HG02623 (cell line): ENCODE data around the gene PLK4.
"Not testable (repeated sequence)": the region's sequence is repeated elsewhere in the genome, so short reads cannot be mapped to it uniquely, and the experiment has no call there.

Source experiments
- ATAC-seq: cut with Tn5 transposase; IDR thresholded peaks from one replicate; pipeline ENCODE4 v1.9.1; 2021; ENCODE audit warnings: moderate library complexity; ENCODE audit not compliant: unreplicated experiment

The PLK4 gene

DNA sequence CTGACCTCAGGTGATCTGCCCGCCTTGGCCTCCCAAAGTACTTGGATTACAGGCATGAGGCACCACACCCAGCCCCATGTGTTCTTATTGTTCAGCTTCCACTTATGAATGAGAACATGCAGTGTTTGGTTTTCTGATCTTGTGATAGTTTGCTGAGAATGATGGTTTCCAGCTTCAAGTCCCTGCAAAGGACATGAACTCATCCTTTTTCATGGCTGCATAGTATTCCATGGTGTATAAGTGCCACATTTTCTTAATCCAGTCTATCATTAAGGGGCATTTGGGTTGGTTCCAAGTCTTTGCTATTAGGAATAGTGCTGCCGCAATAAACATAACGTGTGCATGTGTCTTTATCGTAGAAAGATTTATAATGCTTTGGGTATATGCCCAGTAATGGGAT, 19.0 kb downstream of the PLK4 start:
- ATAC-seq = not testable (repeated sequence)

DNA sequence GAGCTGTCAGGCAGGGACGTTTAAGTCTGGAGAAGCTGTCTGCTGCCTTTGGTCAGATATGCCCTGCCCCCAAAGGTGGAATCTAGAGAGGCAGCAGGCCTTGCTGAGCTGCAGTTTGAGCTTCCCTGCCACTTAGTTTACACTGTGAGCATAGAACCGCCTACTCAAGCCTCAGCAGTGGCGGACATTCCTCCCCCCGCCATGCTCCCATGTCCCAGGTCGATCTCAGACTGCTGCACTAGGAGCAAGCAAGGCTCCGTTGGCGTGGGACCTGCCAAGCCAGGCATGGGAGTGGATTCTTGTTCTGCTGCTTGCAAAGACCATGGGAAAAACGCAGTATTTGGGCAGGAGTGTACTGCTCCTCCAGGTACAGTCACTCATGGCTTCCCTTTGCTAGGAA, 24.3 kb downstream of the PLK4 start:
- ATAC-seq = no peak

DNA sequence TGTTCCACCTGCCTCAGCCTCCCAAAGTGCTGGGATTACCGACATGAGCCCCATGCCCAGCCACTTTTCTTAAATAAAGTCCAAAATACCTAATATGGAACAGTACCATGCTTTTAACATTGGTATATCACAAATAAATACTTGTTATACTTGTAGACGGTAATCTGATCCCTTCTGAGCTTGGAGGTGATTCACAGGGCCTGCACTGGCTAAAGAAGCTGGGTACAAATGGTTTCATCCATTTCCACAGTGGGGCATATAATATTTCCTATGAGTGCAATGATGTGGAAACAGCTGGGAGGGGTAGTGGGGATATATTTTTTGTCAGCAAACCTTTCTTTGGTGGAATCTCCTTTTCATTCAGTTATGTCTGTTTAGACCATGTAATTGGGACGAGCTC, 35.8 kb downstream of the PLK4 start:
- no peak for ATAC-seq

DNA sequence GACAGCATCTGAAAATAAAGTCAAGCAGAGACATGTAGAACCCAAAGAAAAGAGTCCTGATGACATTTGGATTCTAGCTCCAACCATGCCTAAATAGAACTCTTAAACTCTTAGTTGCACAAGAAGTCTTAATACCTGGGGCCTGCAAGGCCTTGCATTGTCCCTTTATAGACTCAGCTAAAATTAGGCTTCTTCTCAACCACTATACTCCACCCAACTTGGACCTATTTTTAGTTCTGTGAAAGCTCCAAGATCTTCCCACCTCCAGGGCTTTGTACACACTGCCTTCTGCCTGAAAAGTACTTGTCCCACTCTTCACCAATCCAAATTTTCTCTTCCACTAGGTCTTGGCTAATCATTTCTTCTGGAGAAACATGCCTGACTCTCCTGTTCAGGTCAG, 36.5 kb downstream of the PLK4 start:
- ATAC-seq = no peak

DNA sequence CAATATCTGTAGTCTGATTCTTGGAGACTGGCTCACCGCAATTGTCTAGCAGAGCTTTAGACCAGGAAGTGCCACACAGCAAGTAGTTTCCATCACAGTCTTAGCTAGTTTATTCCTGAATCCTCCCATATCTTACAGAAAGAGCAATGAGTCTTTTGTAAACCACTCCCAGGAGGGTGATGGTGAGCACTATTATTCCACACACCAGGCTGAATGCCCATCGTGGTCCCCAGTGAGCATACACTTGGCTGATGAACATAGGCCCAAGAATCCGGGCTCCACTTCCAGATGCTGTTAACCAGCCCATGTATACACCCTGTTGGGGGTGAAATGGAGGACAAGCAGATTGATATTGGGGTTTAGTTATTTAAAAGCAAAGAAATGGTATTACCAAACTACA, 39.8 kb downstream of the PLK4 start:
- ATAC-seq = no peak

DNA sequence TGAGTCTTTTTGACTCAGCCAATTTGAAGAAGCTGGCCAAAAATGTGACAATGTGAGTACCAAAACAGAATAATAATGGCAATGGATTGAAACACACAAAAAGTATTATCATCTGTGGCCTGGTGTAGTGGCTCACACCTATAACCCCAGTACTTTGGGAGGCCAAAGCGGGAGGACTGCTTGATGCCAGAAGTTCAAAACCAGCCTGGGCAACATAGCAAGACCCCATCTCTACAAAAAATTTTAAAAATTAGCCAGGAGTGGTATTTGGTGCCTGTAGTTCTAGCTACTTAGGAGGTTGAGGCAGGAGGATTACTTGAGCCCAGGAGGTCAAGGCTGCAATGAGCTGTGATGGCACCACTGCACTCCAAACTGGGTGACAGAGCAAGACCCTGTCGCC, 41.5 kb downstream of the PLK4 start:
- no peak for ATAC-seq

DNA sequence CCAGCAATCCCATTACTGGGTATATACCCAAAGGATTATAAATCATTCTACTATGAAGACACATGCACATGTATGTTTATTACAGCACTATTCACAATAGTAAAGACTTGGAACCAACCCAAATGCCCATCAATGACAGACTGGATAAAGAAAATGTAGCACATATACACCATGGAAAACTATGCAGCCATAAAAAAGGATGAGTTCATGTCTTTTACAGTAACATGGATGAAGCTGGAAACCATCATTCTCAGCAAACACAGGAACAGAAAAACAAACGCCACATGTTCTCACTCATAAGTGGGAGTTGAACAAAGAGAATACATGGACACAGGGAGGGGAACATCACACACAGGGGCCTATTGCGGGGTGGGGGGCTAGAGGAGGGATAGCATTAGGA, 45.0 kb downstream of the PLK4 start:
- not testable (repeated sequence) for ATAC-seq

DNA sequence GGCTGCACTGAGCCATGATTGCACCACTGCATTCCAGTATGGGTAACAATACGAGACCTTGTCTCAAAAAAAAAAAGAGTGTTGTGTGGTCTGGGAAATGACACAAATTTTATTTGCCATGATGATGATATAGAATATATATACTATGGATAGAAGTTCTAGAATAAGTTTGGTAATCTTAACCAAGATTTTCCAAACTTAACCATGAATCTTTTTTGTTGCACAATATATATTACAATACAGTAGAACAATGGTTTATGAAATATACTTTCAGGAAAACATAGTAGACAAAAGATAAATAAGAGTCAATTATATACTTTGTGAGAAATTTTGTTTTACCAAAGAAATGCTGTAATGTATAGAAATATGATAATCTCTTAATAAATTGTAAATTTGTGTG, 49.5 kb downstream of the PLK4 start:
- ATAC-seq = no peak

DNA sequence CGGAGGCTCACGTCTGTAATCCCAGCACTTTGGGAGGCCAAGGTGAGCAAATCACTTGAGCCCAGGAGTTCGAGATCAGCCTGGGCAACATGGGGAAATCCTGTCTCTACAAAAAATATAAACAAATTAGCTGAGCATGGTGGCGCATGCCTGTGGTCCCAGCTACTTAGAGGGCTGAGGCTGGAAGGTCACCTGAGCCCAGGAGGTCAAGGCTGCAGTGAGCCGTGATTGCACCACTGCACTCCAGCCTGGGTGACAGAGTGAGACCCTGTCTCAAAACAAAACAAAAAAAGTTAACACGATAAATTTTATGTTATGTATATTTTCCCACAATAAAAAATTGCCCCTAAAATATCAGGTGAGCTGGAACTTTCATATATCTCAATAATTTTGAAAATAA, 51.1 kb downstream of the PLK4 start:
- ATAC-seq = not testable (repeated sequence)

DNA sequence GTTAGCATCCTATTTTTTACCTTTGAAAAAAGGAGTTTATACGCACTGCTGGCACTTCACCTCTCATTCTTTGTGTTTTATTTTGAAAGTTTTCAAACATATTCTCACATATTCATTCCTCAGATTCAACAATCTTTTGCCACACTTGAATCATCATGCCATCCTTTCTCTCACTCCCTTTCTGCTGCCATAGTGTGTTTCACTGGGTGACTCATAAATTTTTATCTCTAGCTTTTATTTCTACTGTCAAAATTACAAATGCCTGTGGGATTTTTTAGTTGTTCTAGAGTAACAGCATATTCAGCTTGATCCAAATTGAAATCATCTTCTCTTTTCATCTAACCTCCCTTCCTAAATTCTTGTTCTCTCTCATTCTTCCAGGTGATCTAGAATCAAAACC, 56.3 kb downstream of the PLK4 start:
- ATAC-seq = no peak
